ENCODE data around the gene ANKRD33B.

Gene ANKRD33B

DNA sequence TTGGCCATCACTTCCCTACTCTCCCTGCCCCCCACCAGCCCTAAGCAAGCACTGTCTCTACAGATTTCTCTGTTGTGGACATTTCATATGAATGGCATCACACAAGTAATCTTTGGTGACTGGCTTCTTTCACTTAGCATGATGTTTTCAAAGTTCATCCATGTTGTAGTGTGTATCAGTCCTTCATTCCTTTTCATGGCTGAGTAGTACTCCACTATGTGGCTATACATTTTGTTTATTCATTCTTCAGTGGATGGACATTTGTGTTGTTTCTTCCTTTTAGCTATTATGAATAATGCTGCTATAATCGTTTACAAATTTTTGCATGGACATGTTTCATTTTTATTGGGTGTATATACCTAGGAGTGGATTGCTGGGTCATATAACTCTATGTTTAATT is 113.1 kb downstream of the ANKRD33B start:
- Histone ChIP-seq H3K4me1 (ENCODE audit: insufficient read depth, low read length) (no peaks in the 10 kb centered on the region), H3K9me3 (ENCODE audit: control insufficient read depth, insufficient read depth, low read length) (no peaks in the 10 kb centered on the region), H3K36me3 (ENCODE audit: insufficient read depth, low read length) (peaks cover 4% of the 10 kb centered on the region; the same call in 1 of the 2 replicates), H3K9ac (ENCODE audit: low read depth, low read length) (no peak overlapping the region)

DNA sequence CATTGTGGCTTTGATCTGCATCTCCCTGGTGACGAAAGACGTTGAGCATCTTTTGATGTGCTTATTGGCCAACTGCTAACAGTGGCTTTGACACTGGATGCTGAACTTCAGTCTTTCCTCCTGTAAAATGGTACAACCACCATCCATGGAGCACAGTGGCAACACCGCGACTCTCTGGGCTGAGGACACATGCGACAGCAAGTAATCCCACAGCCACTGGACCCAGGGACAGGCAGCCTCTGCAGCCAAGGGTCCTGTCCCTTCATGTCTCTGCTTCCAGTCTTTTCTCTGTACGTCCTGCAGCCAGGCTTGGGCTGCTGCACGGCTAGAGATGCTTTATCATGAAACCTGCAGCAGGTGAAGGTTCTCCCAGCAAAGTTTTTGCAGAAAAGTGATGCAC is 113.7 kb downstream of the ANKRD33B start:
- Histone ChIP-seq H3K36me3 (ENCODE audit: insufficient read depth, low read length) (peaks cover 4% of the 10 kb centered on the region; the same call in 1 of the 2 replicates), H3K9ac (ENCODE audit: low read depth, low read length) (no peak overlapping the region), H3K4me1 (ENCODE audit: insufficient read depth, low read length) (no peaks in the 10 kb centered on the region), H3K9me3 (ENCODE audit: control insufficient read depth, insufficient read depth, low read length) (no peaks in the 10 kb centered on the region)

DNA sequence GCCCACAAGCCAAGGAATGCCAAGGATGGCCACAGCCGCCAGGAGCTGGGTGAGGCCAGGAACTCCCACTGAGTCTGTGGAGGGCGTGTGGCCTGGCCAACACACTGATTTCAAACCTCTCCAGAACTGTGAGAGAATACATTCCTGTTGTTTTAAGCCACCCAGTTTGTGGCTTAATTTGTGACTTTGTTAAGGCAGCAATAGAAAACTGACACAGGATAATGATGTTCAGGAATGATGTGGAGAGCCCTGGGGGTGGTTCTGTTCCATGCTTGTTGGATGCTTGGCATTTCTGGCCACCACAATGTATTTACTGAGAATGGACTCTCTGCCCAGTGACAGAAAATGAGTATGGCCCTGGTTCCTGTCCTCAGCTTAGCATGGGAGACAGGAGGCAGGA is 114.4 kb downstream of the ANKRD33B start:
- Histone ChIP-seq H3K36me3 (ENCODE audit: insufficient read depth, low read length) (peaks cover 4% of the 10 kb centered on the region; the same call in 1 of the 2 replicates), H3K9me3 (ENCODE audit: control insufficient read depth, insufficient read depth, low read length) (no peaks in the 10 kb centered on the region), H3K4me1 (ENCODE audit: insufficient read depth, low read length) (no peaks in the 10 kb centered on the region), H3K9ac (ENCODE audit: low read depth, low read length) (no peak overlapping the region)

DNA sequence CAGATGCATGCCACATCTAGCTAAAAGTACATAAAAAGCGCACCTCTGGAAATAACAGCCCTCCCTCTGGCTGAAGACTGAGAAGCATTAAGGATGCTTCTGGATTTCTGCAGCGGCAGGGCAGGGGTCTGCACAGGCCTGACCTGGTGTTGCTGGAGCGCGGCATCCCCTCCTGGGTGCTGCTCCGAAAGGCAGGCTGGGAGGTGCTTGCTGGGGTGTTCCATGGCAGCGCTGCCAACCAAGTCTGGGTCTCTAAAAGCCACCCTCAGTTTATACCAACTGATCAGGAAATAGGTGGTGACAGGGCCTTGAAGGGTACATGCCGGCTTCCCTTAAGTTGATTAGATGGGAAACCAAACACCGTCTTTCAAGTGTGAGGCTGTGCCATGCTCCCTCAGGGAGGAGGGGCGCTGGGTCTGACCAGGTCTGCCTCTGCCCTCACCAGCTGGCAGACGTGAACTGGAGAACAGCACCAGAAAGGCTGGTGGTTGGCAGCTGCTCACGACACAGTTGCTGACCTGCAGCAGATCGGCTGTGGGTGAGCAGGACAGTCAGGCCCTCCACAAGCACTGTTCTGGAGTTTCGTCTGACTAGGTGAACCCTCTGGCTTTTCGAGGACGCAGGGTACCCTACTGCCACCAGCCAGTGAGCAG is 115.6 kb downstream of the ANKRD33B start:
- Histone ChIP-seq H3K9me3 (ENCODE audit: control insufficient read depth, insufficient read depth, low read length) (no peaks in the 10 kb centered on the region), H3K36me3 (ENCODE audit: insufficient read depth, low read length) (peaks cover 4% of the 10 kb centered on the region; the same call in 1 of the 2 replicates), H3K9ac (ENCODE audit: low read depth, low read length) (no peak overlapping the region), H3K4me1 (ENCODE audit: insufficient read depth, low read length) (no peaks in the 10 kb centered on the region)

DNA sequence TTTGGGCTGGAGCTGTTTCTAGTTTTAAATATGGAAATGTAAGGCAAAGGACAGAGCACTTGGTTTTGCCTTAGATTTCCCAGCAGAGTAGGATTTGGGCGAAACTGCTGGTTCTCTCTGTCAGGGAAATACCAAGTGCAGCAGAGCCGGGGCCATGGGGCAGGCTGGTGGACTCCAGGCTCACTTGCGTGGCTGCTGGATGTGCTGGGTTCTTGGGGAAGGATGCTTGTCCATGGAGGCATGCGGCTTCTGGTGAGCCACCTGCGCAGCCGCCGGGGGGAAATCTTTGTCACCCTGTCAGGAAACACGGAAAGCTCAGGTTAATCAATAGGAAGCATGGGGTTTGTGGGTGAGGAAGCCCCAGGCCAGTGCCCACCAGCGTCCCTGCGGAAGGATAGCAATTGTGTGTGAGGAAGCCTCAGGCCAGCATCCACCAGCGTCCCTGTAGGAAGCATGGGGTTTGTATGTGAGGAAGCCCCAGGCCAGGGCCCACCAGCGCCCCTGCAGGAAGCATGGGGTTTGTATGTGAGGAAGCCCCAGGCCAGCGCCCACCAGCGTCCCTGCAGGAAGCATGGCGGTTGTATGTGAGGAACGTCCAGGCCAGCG is 117.1 kb downstream of the ANKRD33B start:
- no peaks in the 10 kb centered on the region for H3K4me1 ChIP-seq (ENCODE audit: insufficient read depth, low read length)
- peaks cover 4% of the 10 kb centered on the region; the same call in 1 of the 2 replicates for H3K36me3 ChIP-seq (ENCODE audit: insufficient read depth, low read length)

DNA sequence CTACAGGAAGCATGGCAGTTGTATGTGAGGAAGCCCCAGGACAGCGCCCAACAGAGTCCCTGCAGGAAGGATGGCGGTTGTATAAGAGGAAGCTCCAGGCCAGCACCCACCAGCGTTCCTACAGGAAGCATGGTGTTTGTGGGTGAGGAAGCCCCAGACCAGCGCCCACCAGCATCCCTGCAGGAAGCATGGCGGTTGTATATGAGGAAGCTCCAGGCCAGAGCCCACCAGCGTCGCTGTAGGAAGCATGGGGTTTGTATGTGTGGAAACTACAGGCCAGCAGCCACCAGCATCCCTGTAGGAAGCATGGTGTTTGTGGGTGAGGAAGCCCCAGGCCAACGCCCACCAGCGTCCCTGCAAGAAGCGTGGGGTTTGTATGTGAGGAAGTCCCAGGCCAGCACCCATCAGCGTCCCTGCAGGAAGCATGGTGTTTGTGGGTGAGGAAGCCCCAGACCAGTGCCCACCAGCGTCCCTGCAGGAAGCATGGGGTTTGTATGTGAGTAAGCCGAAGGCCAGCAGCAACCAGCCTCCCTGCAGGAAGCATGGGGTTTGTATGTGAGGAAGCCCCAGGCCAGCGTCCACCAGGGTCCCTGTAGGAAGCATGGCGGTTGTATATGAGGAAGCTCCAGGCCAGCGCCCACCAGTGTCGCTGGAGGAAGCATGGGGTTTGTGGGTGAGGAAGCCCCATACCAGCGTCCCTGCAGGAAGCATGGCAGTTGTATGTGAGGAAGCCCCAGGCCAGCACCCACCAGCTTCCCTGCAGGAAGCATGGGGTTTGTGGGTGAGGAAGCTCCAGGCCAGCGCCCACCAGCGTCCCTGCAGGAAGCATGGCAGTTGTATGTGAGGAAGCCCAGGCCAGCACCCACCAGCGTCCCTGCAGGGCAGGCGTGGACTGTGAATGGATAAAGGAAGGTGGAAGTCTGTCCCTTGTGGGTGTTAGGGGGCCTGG is 118.1 kb downstream of the ANKRD33B start:
- no peaks in the 10 kb centered on the region for H3K9me3 ChIP-seq (ENCODE audit: control insufficient read depth, insufficient read depth, low read length)
- no peak overlapping the region for H3K9ac ChIP-seq (ENCODE audit: low read depth, low read length)
- H3K4me1 ChIP-seq (ENCODE audit: insufficient read depth, low read length) = no peaks in the 10 kb centered on the region
- H3K36me3 ChIP-seq (ENCODE audit: insufficient read depth, low read length) = peaks cover 4% of the 10 kb centered on the region; the same call in 1 of the 2 replicates

More for the DNA sequence above, 117.1 kb downstream of the ANKRD33B start:
- Histone ChIP-seq H3K9me3 (ENCODE audit: control insufficient read depth, insufficient read depth, low read length) (no peaks in the 10 kb centered on the region), H3K9ac (ENCODE audit: low read depth, low read length) (no peak overlapping the region)

DNA sequence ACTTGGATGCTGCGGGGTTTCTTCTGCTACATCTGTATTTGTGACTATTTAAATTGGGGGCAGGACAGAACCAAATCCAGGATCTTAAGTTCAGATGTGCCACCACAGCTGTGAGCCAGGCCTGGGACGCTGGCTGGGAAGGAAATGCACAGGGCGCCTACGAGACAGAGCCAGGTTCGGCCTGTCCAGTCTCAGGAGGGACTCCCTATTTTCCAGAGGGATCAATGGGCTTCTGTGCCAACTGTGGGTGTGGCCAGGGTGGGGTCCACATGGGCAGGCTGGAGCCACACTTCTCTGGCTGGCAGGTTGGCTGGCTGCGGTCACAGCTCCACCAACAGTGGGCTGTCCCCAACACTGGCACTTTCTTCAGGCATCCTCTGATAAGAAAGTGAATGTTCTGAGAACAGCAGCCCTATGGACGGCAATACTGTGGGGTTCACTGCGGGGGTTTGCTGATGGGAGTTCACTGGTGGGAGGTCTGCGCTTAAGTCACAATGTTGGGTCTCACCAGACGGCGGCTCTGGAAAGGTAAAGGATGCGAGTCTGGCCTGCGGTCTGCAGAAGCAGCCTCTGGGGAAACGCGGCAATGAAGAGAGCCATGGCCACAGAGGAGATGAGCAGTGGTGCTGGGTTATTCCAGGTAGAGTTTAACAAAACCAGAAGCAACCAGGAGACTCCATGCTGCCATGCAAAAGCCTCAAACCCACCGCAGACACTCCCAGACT is 119.1 kb downstream of the ANKRD33B start:
- no peaks in the 10 kb centered on the region for H3K4me1 ChIP-seq (ENCODE audit: insufficient read depth, low read length)
- H3K36me3 ChIP-seq (ENCODE audit: insufficient read depth, low read length) = peaks cover 4% of the 10 kb centered on the region; the same call in 1 of the 2 replicates
- no peak overlapping the region for H3K9ac ChIP-seq (ENCODE audit: low read depth, low read length)
- no peaks in the 10 kb centered on the region for H3K9me3 ChIP-seq (ENCODE audit: control insufficient read depth, insufficient read depth, low read length)

DNA sequence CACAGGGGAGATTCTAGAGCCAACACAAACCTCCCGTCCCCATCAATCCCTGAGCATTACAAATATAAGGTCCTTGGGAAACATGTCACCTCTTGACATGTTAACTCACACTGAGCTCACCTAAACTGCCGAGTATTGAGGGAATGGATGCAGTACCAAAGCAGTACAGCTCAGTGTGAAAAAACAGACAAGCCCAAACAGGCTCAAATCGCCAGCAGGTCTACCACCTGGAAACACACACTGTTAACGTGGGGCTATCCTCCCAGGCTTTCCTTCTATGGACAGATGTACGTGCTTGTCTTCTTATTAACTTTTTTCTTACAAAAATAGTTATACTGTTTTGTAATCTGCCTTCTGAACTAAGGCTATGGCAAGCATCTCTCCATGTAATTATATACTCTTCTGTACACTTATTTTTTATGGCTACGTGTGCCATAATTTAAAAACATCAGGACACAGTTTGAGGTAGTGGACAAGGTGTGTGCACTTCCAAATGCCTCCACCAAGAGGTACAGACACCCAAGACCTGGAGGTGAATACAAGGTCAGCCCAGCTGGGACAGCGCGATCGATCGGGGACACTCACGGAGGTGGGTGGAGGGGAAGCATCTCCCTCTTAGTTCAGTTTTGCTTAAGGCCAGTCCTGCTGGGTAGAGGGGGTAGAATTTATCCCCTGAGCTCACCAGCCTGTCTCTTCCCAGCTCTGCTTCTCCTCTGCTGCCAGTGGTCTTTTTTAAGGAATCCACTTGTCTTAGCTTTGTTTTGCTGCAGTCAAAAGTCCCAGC is 120.6 kb downstream of the ANKRD33B start:
- H3K9me3 ChIP-seq (ENCODE audit: control insufficient read depth, insufficient read depth, low read length) = no peaks in the 10 kb centered on the region
- no peak overlapping the region for H3K9ac ChIP-seq (ENCODE audit: low read depth, low read length)
- peaks cover 1% of the 10 kb centered on the region; the same call in 1 of the 2 replicates for H3K4me1 ChIP-seq (ENCODE audit: insufficient read depth, low read length)
- H3K36me3 ChIP-seq (ENCODE audit: insufficient read depth, low read length) = peaks cover 2% of the 10 kb centered on the region

DNA sequence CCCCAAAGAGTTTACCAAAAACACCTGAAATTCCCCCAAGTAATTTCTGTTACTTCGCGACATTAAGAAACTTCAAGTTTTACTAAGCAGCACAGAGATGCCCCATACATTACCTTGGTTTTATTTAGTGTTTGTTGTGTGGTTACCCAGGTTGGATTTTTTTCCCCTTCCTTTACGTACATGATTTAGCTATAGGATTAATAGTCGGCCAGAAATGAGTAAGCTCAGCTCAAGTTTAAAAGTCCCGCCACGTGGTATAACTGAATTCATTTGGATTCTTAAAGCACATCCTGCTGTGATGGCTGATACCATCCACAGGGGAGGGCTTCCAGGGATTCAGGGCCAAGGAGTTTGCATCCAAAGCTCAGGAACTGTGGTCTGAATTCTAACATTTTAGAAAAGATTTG is 121.2 kb downstream of the ANKRD33B start:
- Histone ChIP-seq H3K36me3 (ENCODE audit: insufficient read depth, low read length) (no peaks in the 10 kb centered on the region; the same call in 1 of the 2 replicates), H3K4me1 (ENCODE audit: insufficient read depth, low read length) (peaks cover 3% of the 10 kb centered on the region; the same call in 1 of the 2 replicates), H3K9me3 (ENCODE audit: control insufficient read depth, insufficient read depth, low read length) (no peaks in the 10 kb centered on the region), H3K9ac (ENCODE audit: low read depth, low read length) (no peak overlapping the region)

DNA sequence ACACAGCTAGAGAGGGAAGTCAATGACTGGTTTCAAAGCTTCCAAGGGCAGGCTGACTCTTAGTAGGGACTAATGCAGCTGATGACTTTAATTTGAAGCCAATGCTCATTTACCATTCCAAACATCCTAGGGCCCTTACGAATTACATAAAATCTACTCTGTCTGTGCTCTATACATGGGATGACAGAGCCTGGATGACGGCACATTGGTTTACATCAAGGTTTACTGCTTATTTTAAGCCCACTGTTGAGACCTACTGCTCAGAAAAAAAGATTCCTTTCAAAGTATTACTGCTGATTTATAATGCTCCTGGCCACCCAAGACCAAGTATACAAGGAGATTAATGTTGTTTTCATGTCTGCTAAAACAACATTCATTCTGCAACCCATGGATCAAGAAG is 123.0 kb downstream of the ANKRD33B start:
- no peaks in the 10 kb centered on the region for H3K9me3 ChIP-seq (ENCODE audit: control insufficient read depth, insufficient read depth, low read length)
- H3K36me3 ChIP-seq (ENCODE audit: insufficient read depth, low read length) = no peaks in the 10 kb centered on the region; the same call in 1 of the 2 replicates
- H3K4me1 ChIP-seq (ENCODE audit: insufficient read depth, low read length) = peaks cover 11% of the 10 kb centered on the region
- no peak overlapping the region for H3K9ac ChIP-seq (ENCODE audit: low read depth, low read length)

DNA sequence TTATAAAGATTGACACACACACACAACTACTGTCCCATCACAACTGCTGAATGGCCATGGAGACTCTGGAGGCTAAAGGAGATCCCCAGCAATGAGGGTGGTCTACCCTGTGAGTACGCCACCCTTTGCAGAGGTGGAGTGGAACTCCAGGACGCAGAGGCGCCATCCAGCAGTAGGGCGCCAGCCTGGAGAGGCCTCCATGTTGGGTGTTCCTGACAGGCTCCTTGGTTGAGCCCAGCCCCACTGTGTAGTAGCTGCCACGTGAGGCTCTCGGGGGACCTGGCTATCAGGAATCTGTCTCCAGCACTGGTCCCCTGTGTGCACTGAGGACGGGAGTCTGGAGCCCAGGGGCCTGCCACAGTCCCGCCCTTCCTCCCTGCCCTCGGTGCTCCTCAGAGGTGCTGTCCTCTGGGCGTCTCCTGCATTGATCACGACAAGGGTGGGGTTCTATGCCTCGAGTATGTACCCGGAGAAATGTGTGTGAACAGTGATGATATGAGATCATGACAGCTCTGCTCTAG is 124.8 kb downstream of the ANKRD33B start:
- Histone ChIP-seq H3K9me3 (ENCODE audit: control insufficient read depth, insufficient read depth, low read length) (no peaks in the 10 kb centered on the region), H3K9ac (ENCODE audit: low read depth, low read length) (no peak overlapping the region), H3K4me1 (ENCODE audit: insufficient read depth, low read length) (peaks cover 12% of the 10 kb centered on the region), H3K36me3 (ENCODE audit: insufficient read depth, low read length) (no peaks in the 10 kb centered on the region; the same call in 1 of the 2 replicates)

DNA sequence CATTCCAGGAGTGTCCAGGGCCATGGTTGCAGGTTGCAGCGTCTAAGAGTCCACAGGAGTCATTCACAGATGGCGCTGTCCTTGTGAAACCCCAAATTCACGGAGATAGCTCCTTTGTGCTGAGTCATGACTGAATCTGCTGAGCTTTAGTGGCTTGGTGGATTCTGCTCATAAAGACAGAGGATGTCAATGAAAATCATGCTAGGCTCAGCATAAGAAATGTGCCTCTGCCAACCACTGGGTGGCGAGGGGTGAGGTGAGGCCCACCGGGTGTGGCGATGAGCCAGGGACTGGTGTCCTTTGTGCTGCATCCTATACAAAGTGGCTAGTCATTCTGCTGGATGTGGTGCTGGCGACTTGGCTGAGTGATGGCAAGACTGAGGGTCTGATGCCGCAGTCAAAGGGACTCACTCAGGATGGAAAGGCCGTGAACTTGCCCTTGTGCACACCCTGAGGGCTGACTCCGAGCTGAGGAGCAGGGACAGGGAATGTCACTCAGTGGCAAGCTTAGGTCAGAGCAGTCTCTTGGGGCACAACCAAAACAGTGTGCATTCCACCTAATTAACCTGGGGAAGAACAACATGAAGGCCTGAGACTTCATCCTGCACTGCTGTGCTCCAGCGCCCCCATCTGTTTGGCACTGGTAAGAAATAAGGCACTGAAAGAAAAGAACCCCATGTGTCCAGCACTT is 125.7 kb downstream of the ANKRD33B start:
- H3K9me3 ChIP-seq (ENCODE audit: control insufficient read depth, insufficient read depth, low read length) = no peaks in the 10 kb centered on the region
- peaks cover 12% of the 10 kb centered on the region for H3K4me1 ChIP-seq (ENCODE audit: insufficient read depth, low read length)
- no peak overlapping the region for H3K9ac ChIP-seq (ENCODE audit: low read depth, low read length)
- H3K36me3 ChIP-seq (ENCODE audit: insufficient read depth, low read length) = no peaks in the 10 kb centered on the region; the same call in 1 of the 2 replicates

All from ES-I3 (cell line).